ENCODE results near the gene TAF11. TPM values are rescaled to one million over a fixed set of nuclear protein-coding genes. Genes with fewer than 3 reads are reported as not detected.

TAF11 gene
- total RNA-seq, 4 donors from 2014 or later: 17.1 to 25.3 (median 20.3) TPM

DNA sequence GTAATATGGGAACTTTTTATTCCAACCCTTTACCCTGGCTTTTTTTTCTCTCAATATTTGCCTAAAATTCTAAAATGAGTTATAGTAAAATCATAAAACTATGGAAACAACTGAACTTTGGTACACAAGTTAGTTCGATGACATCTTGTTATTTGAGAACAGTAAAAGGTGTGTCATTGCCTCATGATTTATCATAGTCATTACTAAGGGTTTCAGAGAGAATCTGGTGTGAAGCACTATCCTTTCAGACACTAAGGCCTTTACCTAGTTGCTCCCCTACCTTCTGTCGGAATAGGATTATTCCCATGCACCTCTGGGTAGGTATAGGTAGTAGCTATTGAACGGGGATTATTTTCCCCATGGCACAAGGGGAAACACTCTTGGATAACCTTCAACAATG, 11.4 kb downstream of the TAF11 start:
- Histone ChIP-seq H3K27me3 (no peaks in the 10 kb centered on the region), H3K9me3 (no peaks in the 10 kb centered on the region), H3K4me1 (no peaks in the 10 kb centered on the region), H3K4me3 (no peak overlapping the region), H3K36me3 (peaks cover 0 to 94% (median 17%) of the 10 kb centered on the region in 3 donors), H3K27ac (no peak overlapping the region)
- no peak for DNase-seq (ENCODE audit: low spot score in 2 of 2)
- 84 to 89% methylated on average over 3 of the region's 3 CpGs for WGBS, 2 donors
- TF ChIP-seq EP300 (IDR thresholded peaks at IDR 0.05) (no peak), POLR2A (IDR thresholded peaks at IDR 0.05) (no peak), CTCF (IDR thresholded peaks at IDR 0.05) (no peak)

GRCh38 chr6:34875292-34876213, 12.3 kb downstream of the TAF11 start:
- H3K27ac ChIP-seq: no peak overlapping the region
- no peaks in the 10 kb centered on the region for H3K4me1 ChIP-seq
- no peak for DNase-seq (ENCODE audit: low spot score in 2 of 2)
- H3K36me3 ChIP-seq: peaks cover 0 to 97% (median 17%) of the 10 kb centered on the region in 3 donors
- H3K27me3 ChIP-seq: no peaks in the 10 kb centered on the region
- H3K9me3 ChIP-seq: no peaks in the 10 kb centered on the region
- 87 to 90% methylated on average over 4 of the region's 4 CpGs for WGBS, 2 donors
- no peak for TF ChIP-seq EP300 (IDR thresholded peaks at IDR 0.05)
- TF ChIP-seq CTCF (IDR thresholded peaks at IDR 0.05): no peak
- no peak for TF ChIP-seq POLR2A (IDR thresholded peaks at IDR 0.05)
- no peak overlapping the region for H3K4me3 ChIP-seq

- H3K4me1 ChIP-seq: no peaks in the 10 kb centered on the region
- 55 to 65% methylated on average over 1 of the region's 1 CpG for WGBS, 2 donors
- no peaks in the 10 kb centered on the region for H3K27me3 ChIP-seq
- peaks cover 0 to 100% (median 17%) of the 10 kb centered on the region in 3 donors for H3K36me3 ChIP-seq
- no peak for DNase-seq (ENCODE audit: low spot score in 2 of 2)
- TF ChIP-seq POLR2A (IDR thresholded peaks at IDR 0.05) (no peak), EP300 (IDR thresholded peaks at IDR 0.05) (no peak)
- H3K9me3 ChIP-seq: no peaks in the 10 kb centered on the region
- H3K27ac ChIP-seq: no peak overlapping the region
- H3K4me3 ChIP-seq: no peak overlapping the region
Observed at GRCh38 chr6:34872332-34872731, 15.5 kb downstream of the TAF11 start.

GRCh38 chr6:34871853-34872252, 16.0 kb downstream of the TAF11 start:
- no peaks in the 10 kb centered on the region for H3K27me3 ChIP-seq
- TF ChIP-seq CTCF (IDR thresholded peaks at IDR 0.05) (no peak), EP300 (IDR thresholded peaks at IDR 0.05) (no peak), POLR2A (IDR thresholded peaks at IDR 0.05) (no peak)
- H3K36me3 ChIP-seq: peaks cover 0 to 100% (median 17%) of the 10 kb centered on the region in 3 donors
- WGBS, 2 donors: 90 to 95% methylated on average over 4 of the region's 4 CpGs
- H3K9me3 ChIP-seq: no peaks in the 10 kb centered on the region
- H3K4me3 ChIP-seq: no peak overlapping the region
- DNase-seq (ENCODE audit: low spot score in 2 of 2): no peak
- no peak overlapping the region for H3K27ac ChIP-seq
- H3K4me1 ChIP-seq: no peaks in the 10 kb centered on the region

DNA sequence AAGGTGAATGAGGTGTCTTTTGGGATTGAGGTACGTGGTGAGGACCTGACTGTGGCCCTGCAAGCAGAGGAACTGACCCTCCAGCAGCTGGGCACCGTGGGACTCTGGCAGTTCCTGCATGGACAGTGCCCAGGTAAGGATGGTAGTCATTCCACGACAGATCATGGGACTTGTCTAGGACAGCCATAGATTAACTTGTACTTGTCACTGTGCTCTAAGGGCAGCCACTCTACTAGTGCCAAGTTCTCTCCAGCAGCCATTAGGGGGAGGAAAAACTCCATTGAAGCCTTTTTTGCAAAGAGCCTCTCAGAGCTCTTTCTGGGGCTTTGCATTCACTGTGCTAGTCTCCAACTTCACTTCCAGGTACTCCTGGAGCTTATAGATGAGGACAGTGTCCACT, 20.4 kb downstream of the TAF11 start:
- H3K27ac ChIP-seq: no peak overlapping the region
- no peaks in the 10 kb centered on the region for H3K9me3 ChIP-seq
- H3K4me1 ChIP-seq: no peaks in the 10 kb centered on the region
- WGBS, 2 donors: 93 to 97% methylated on average over 3 of the region's 3 CpGs
- no peaks in the 10 kb centered on the region for H3K27me3 ChIP-seq
- TF ChIP-seq EP300 (IDR thresholded peaks at IDR 0.05): no peak
- peaks cover 0 to 88% (median 2%) of the 10 kb centered on the region in 3 donors for H3K36me3 ChIP-seq
- no peak overlapping the region for H3K4me3 ChIP-seq
- DNase-seq (ENCODE audit: low spot score in 2 of 2): no peak

- 83 to 85% methylated on average over 3 of the region's 3 CpGs for WGBS, 2 donors
- no peaks in the 10 kb centered on the region for H3K4me1 ChIP-seq
- peaks cover 0 to 87% (median 0%) of the 10 kb centered on the region in 3 donors for H3K36me3 ChIP-seq
- no peak overlapping the region for H3K4me3 ChIP-seq
- TF ChIP-seq POLR2A (IDR thresholded peaks at IDR 0.05): no peak
- TF ChIP-seq CTCF (IDR thresholded peaks at IDR 0.05): no peak
- H3K27ac ChIP-seq: no peak overlapping the region
- H3K27me3 ChIP-seq: no peaks in the 10 kb centered on the region
- H3K9me3 ChIP-seq: no peaks in the 10 kb centered on the region
- DNase-seq (ENCODE audit: low spot score in 2 of 2): no peak
Observed at GRCh38 chr6:34866509-34866908, 21.3 kb downstream of the TAF11 start.

Measured in tibial nerve (tissue), 4 donors.